Left ventricle myocardium inferior (tissue), 1 donor: Measurements from ENCODE around the gene AP5B1. TPM values are rescaled to one million over a fixed set of nuclear protein-coding genes. Genes with fewer than 3 reads are reported as not detected.

Experiments used
- DNase-seq: peaks from one replicate; pipeline ENCODE4 v3.0.0-alpha.2; 2020
- H3K27ac ChIP-seq: fragments of 200-600 bp; replicated peaks from 2 replicates; pipeline ENCODE4 v1.8.0; 2021
- H3K27me3 ChIP-seq: fragments of 200-600 bp; 2 replicates; pipeline ENCODE4 v1.8.0; 2021; ENCODE audit warnings: low read depth
- H3K36me3 ChIP-seq: fragments of 200-600 bp; 2 replicates; pipeline ENCODE4 v1.8.0; 2021
- H3K4me1 ChIP-seq: fragments of 200-600 bp; 2 replicates; pipeline ENCODE4 v1.8.0; 2021
- H3K4me3 ChIP-seq: fragments of 200-600 bp; 2 replicates; pipeline ENCODE4 v1.8.0; 2021; ENCODE audit warnings: mild to moderate bottlenecking, moderate library complexity
- H3K9me3 ChIP-seq: fragments of 200-600 bp; replicated peaks from 2 replicates; pipeline ENCODE4 v1.8.0; 2021
- intact Hi-C: fragments of 100-400 bp; cut with micrococcal nuclease; formaldehyde crosslinking; loops from one replicate; pipeline ENCODE4 v1.11.0; 2022
- total RNA-seq: library from RNA; stranded (reverse); fragmentation: NEBNext Ultra II Directional; extraction: Animal tissue kit (Norgen Biotek cat#: 25700); gene quantifications from one replicate; pipeline ENCODE4 v1.2.1, GENCODE V29; 2021
- TF ChIP-seq, protein P1 (sequence below): fragments of 200-600 bp; IDR thresholded peaks from 2 replicates; pipeline ENCODE4 v1.8.0; 2021; ENCODE audit warnings: antibody characterized with exemption, mild to moderate bottlenecking, borderline replicate concordance
- donor health status: DM: no; HTN: yes; CAD: no; lungs with severe emphysema.

AP5B1 gene
- total RNA-seq, 1 donor from 2014 or later = 5.4 TPM

DNA sequence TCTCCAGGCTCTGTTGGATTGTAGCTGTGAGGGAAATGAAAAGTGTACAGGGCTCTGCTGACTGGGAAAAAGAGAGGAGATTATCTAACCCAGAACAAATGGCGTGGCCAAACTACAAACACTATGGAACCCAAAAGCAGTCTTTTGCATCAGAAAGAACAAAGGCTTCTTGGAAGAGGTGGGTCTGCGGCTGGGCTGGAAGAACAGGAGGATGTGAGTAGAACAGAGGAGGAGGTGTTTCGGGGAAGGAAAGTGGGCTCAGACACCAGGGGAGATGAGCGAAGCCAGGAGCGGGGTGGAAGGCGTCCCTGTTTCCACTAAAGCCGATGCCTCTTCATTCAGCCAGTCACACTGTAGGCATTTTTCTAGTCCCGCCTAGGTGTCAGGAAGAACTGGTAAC is 18.1 kb upstream of the AP5B1 start:
- TF ChIP-seq, protein P1, sequence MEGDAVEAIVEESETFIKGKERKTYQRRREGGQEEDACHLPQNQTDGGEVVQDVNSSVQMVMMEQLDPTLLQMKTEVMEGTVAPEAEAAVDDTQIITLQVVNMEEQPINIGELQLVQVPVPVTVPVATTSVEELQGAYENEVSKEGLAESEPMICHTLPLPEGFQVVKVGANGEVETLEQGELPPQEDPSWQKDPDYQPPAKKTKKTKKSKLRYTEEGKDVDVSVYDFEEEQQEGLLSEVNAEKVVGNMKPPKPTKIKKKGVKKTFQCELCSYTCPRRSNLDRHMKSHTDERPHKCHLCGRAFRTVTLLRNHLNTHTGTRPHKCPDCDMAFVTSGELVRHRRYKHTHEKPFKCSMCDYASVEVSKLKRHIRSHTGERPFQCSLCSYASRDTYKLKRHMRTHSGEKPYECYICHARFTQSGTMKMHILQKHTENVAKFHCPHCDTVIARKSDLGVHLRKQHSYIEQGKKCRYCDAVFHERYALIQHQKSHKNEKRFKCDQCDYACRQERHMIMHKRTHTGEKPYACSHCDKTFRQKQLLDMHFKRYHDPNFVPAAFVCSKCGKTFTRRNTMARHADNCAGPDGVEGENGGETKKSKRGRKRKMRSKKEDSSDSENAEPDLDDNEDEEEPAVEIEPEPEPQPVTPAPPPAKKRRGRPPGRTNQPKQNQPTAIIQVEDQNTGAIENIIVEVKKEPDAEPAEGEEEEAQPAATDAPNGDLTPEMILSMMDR = no peak
- H3K36me3 ChIP-seq = no peaks in the 10 kb centered on the region
- no peak for DNase-seq
- H3K9me3 ChIP-seq = no peaks in the 10 kb centered on the region
- peaks cover 99% of the 10 kb centered on the region for H3K27me3 ChIP-seq
- intact Hi-C loops = no loop called here
- no peak overlapping the region for H3K27ac ChIP-seq
- no peak overlapping the region for H3K4me3 ChIP-seq
- H3K4me1 ChIP-seq = no peaks in the 10 kb centered on the region

DNA sequence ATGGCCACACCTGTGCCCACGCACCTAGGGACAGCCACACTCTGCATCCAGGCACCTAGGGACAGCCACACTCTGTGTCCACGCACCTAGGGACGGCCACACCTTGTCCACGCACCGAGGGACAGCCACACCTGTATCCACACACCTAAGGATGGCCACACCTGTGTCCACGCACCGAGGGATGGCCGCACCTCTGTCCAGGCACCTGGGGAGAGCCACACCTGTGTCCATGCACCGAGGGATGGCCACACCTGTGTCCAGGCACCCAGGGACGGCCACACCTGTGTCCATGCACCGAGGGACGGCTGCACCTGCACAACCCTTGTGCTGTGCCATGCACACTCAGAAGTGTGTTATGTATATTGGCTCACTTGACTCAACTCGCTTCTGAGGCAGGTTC is 16.9 kb upstream of the AP5B1 start:
- TF ChIP-seq, protein P1 = no peak
- Histone ChIP-seq H3K4me1 (no peaks in the 10 kb centered on the region), H3K4me3 (no peak overlapping the region), H3K9me3 (no peaks in the 10 kb centered on the region), H3K27ac (no peak overlapping the region), H3K27me3 (peaks cover 99% of the 10 kb centered on the region), H3K36me3 (no peaks in the 10 kb centered on the region)
- DNase-seq = no peak
- intact Hi-C loops = no loop called here

DNA sequence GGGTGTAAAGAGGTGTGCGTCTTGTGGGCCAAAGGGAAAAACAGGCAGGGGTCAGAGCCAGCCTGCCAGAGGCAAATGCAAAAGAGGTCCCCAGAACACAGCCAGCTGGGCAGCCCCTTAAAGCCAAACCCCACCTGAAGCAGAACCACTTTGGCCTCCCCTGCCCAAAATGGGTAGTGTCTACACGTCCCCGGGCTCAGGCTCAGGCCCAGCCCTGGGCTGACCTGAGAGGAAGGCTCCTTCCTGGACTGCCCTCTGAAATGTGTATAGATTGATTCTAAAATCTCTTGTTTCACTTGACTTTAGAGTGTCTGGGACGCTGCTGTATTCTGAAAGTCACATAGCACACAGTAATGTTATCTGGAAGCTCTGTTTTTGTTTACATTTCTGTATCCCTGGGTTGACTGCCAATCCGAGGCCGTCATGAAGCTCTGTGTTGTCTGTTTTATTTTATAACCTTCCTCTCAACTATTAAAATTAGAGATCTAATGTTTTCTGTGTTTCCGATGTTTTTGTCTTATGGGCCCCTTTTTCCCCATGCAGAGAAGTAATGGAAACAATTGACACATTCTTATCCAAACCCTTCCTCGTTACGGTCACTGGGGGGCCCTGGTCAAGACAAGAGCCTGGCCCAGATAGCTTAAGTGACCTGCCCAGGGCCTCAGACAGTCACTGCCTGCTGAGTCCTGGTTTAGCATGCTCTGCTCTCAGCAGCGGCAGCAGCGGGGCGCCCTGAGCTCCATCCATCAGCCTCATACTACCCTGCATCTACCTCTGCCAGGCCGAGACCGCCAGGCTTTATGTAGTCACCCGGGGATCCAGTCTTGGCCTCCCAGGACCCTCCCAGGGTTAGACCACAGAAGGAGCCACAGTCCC is 16.2 kb upstream of the AP5B1 start:
- H3K9me3 ChIP-seq = no peaks in the 10 kb centered on the region
- no peak overlapping the region for H3K27ac ChIP-seq
- no peaks in the 10 kb centered on the region for H3K4me1 ChIP-seq
- peaks cover 99% of the 10 kb centered on the region for H3K27me3 ChIP-seq
- no peaks in the 10 kb centered on the region for H3K36me3 ChIP-seq
- TF ChIP-seq, protein P1 = no peak
- H3K4me3 ChIP-seq = no peak overlapping the region
- intact Hi-C loops = no loop called here
- DNase-seq = no peak

DNA sequence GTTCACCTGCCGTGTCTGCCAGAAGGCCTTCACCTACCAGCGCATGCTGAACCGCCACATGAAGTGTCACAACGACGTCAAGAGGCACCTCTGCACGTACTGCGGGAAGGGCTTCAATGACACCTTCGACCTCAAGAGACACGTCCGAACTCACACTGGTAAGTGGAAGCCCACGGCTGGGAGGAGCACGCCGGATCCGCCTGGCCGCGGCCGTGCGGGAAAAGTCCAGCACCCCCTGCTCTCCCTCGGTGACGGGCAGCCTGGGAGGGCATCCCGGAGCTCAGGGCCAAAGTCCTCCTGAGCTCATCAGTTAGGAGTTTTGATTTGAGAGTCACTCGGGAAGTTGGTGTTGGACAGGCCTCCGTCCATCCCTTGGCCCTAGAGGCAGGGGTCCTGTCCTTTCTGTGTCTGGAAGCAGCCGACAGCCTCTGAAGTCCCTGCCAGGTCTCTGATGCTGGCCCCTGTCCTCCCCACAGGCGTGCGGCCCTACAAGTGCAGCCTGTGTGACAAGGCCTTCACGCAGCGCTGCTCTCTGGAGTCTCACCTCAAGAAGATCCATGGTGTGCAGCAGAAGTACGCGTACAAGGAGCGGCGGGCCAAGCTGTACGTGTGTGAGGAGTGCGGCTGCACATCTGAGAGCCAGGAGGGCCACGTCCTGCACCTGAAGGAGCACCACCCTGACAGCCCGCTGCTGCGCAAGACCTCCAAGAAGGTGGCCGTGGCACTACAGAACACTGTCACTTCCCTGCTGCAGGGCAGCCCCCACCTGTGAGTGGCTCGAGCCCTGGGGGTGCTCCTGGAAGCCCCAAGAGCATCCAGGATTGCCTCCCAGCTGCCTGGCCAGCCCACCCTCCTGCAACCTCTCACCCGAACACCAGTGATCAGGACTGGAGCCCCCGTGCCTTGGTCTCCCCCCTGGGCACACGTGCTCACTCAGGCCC is 14.1 kb upstream of the AP5B1 start:
- Histone ChIP-seq H3K4me3 (no peak overlapping the region), H3K9me3 (no peaks in the 10 kb centered on the region), H3K36me3 (no peaks in the 10 kb centered on the region), H3K27ac (no peak overlapping the region), H3K4me1 (no peaks in the 10 kb centered on the region), H3K27me3 (peaks cover 97% of the 10 kb centered on the region)
- no peak for DNase-seq
- TF ChIP-seq, protein P1 = no peak
- intact Hi-C loops = no loop called here

DNA sequence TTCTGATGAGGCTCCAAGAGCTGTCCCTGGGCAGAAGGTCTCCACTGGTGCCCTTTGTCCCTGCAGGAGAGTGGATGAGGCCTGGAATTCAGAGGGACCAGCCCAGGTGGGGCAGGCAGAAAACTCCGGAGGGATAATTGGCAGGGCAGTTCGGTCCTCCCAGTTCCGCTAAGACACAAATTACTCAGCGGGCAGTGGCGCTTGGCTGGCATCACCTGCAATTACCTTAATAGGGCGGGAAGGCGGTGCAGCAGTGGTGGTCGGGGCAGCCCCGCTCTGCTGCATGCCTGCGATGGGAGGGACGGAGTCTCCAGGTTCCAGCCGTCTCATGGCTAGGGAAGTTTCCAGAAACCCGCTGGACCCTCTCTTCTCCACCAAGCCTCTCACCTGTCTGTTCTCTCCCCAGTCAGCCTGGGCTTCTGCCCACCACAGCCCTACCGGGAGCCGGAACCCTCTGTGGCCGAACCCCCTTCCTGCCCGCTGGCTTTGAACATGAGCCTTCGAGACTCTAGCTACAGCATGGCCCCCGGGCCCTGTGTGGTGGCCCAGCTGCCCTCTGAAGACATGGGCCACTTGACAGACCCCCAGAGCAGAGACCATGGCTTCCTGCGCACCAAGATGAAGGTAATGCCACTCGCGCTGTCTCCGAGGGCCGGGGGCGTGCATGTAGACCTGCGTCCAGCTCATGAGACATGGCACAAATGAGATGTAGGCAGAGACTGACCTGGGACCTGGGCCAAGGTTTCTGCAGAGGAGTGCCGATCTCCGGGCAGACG is 13.0 kb upstream of the AP5B1 start:
- no peak for DNase-seq
- no peak overlapping the region for H3K27ac ChIP-seq
- H3K4me3 ChIP-seq = no peak overlapping the region
- intact Hi-C loops = no loop called here
- H3K9me3 ChIP-seq = no peaks in the 10 kb centered on the region
- TF ChIP-seq, protein P1 = no peak
- no peaks in the 10 kb centered on the region for H3K36me3 ChIP-seq
- no peaks in the 10 kb centered on the region for H3K4me1 ChIP-seq
- peaks cover 97% of the 10 kb centered on the region for H3K27me3 ChIP-seq
